ENCODE results near the gene LTF. TPM values are rescaled to one million over a fixed set of nuclear protein-coding genes. Genes with fewer than 3 reads are reported as not detected.

The LTF gene
- total RNA-seq, 1 experiment from 2014 or later: not detected

GRCh38 chr3:46480491-46481195 is 15.9 kb upstream of the LTF start:
- CTCF ChIA-PET: no interaction called here

GRCh38 chr3:46479696-46480095 is 15.0 kb upstream of the LTF start:
- no peak overlapping the region for H3K4me3 Mint-ChIP-seq (ENCODE audit: low read depth, unreplicated experiment)
- CTCF ChIA-PET: interaction anchor here (0.6 kb wide), 1 partner anchor 9 kb away, joined by 3 read pairs; no protein-coding TSS in a partner anchor
- H3K27me3 Mint-ChIP-seq (ENCODE audit: unreplicated experiment): peaks cover 93% of the 10 kb centered on the region
- BruUV-seq (replicated peaks): no TSS peak
- H3K9me3 Mint-ChIP-seq (ENCODE audit: low read depth, unreplicated experiment): peaks cover 2% of the 10 kb centered on the region
- TF ChIP-seq CTCF (IDR thresholded peaks at IDR 0.05; ENCODE audit: unreplicated experiment): no peak
- H3K4me1 Mint-ChIP-seq (ENCODE audit: low read depth, unreplicated experiment): no peaks in the 10 kb centered on the region
- H3K27ac Mint-ChIP-seq (ENCODE audit: unreplicated experiment): no peak overlapping the region
- intact Hi-C loops (cut with micrococcal nuclease; ENCODE audit: unreplicated experiment): no loop called here
- DNase-seq: no peak
- H3K36me3 Mint-ChIP-seq (ENCODE audit: insufficient read depth, unreplicated experiment): no peaks in the 10 kb centered on the region

More at GRCh38 chr3:46480491-46481195, 15.9 kb upstream of the LTF start:
- Mint-ChIP-seq H3K36me3 (ENCODE audit: insufficient read depth, unreplicated experiment) (no peaks in the 10 kb centered on the region), H3K27me3 (ENCODE audit: unreplicated experiment) (peaks cover 83% of the 10 kb centered on the region), H3K4me3 (ENCODE audit: low read depth, unreplicated experiment) (no peak overlapping the region), H3K27ac (ENCODE audit: unreplicated experiment) (no peak overlapping the region), H3K9me3 (ENCODE audit: low read depth, unreplicated experiment) (no peaks in the 10 kb centered on the region), H3K4me1 (ENCODE audit: low read depth, unreplicated experiment) (no peaks in the 10 kb centered on the region)
- TF ChIP-seq CTCF (IDR thresholded peaks at IDR 0.05; ENCODE audit: unreplicated experiment): no peak
- DNase-seq: no peak
- no TSS peak for BruUV-seq (replicated peaks)
- intact Hi-C loops (cut with micrococcal nuclease; ENCODE audit: unreplicated experiment): no loop called here

DNA sequence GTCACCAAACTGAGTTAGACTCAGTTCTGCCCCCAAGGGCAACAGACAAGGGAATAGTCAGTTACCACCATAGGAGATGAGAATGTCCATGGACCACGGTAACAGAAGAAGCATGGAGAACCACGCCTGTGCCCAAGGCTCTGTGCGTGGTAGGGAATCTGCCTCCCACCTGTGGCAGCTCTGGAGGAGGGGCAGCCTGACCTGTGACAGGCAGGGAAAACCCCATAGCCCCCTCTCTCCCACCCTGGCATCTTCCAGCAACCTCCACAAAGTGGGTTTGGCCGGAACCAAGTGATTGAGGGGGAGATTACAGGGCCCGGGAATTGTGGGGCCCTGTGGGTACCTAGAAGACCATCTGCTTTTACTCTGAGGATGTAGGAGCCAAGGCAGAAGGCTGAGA is 14.3 kb upstream of the LTF start:
- H3K4me1 Mint-ChIP-seq (ENCODE audit: low read depth, unreplicated experiment): no peaks in the 10 kb centered on the region
- CTCF ChIA-PET: no interaction called here
- peaks cover 100% of the 10 kb centered on the region for H3K27me3 Mint-ChIP-seq (ENCODE audit: unreplicated experiment)
- H3K27ac Mint-ChIP-seq (ENCODE audit: unreplicated experiment): no peak overlapping the region
- intact Hi-C loops (cut with micrococcal nuclease; ENCODE audit: unreplicated experiment): no loop called here
- H3K4me3 Mint-ChIP-seq (ENCODE audit: low read depth, unreplicated experiment): no peak overlapping the region
- no peaks in the 10 kb centered on the region for H3K36me3 Mint-ChIP-seq (ENCODE audit: insufficient read depth, unreplicated experiment)
- no TSS peak for BruUV-seq (replicated peaks)
- H3K9me3 Mint-ChIP-seq (ENCODE audit: low read depth, unreplicated experiment): peaks cover 6% of the 10 kb centered on the region
- DNase-seq: no peak
- TF ChIP-seq CTCF (IDR thresholded peaks at IDR 0.05; ENCODE audit: unreplicated experiment): no peak

DNA sequence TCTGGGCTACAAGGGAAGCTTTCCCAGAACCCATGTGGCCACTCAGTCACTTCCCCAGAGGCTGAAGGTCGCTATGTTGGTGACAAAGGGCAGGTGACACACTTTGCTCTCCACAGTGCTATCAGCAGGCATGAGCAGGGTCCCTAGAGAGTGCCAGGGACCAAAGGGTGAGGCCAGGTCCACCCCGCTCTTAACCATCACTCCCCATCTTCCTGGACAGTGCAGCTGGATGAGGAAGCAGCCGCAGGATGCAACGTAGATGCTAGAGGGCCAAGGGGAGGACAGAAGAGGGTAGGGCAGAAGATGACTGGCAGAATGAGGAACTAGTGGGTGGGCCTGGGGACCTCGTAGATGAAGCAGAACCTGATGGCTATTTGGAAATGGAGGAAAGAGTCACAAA is 13.6 kb upstream of the LTF start:
- peaks cover 6% of the 10 kb centered on the region for H3K9me3 Mint-ChIP-seq (ENCODE audit: low read depth, unreplicated experiment)
- no peak overlapping the region for H3K4me3 Mint-ChIP-seq (ENCODE audit: low read depth, unreplicated experiment)
- H3K36me3 Mint-ChIP-seq (ENCODE audit: insufficient read depth, unreplicated experiment): no peaks in the 10 kb centered on the region
- peaks cover 100% of the 10 kb centered on the region for H3K27me3 Mint-ChIP-seq (ENCODE audit: unreplicated experiment)
- BruUV-seq (replicated peaks): no TSS peak
- no peaks in the 10 kb centered on the region for H3K4me1 Mint-ChIP-seq (ENCODE audit: low read depth, unreplicated experiment)
- CTCF ChIA-PET: no interaction called here
- no peak for TF ChIP-seq CTCF (IDR thresholded peaks at IDR 0.05; ENCODE audit: unreplicated experiment)
- H3K27ac Mint-ChIP-seq (ENCODE audit: unreplicated experiment): no peak overlapping the region
- intact Hi-C loops (cut with micrococcal nuclease; ENCODE audit: unreplicated experiment): no loop called here
- no peak for DNase-seq

Measured in Calu3 (cell line).